HG03045 (cell line): ENCODE measurements around the gene BSND.

ENCODE experiments used
- ATAC-seq: cut with Tn5 transposase; IDR thresholded peaks from one replicate; pipeline ENCODE4 v1.9.1; 2021; ENCODE audit warnings: mild to moderate bottlenecking, moderate library complexity; ENCODE audit not compliant: unreplicated experiment

BSND gene

DNA sequence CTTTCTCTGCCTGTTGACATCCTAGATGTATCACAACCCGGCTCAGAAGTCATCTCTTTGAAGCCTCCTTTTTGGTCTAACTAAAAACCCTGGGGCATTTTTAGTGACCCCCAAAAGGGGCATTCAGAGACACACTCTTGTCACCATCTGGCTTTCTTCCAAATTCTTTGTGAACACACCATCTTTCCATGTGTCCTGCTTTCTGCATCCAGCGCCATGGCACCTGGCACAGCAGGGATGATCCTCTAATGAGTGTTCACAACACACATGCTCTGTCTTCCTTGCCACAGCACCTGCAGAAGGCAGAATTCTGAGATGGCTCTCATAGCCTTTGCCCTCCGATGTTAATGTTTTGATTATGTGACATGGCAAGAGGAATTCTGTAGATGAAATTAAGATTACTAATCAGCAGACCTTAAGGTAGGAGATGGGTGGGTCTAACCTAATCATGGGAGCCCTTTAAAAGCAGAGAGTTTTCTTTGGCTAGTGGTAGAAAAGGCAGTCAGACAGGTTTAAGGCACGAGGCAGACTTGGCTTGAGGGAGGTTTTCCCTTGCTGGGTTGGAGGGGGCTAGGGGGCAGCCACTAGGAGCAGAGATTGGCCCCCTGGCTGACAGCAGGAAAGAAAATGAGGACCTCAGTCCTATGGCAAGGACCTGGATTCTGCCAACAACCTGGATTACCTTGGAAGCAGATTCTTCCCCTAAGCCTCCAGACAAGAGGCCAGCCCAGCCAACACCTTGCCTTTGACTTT lies 23.2 kb upstream of the BSND start:
- ATAC-seq = no peak

- ATAC-seq = no peak
These were observed 22.0 kb upstream of the BSND start for GRCh38 chr1:54976747-54977146.

DNA sequence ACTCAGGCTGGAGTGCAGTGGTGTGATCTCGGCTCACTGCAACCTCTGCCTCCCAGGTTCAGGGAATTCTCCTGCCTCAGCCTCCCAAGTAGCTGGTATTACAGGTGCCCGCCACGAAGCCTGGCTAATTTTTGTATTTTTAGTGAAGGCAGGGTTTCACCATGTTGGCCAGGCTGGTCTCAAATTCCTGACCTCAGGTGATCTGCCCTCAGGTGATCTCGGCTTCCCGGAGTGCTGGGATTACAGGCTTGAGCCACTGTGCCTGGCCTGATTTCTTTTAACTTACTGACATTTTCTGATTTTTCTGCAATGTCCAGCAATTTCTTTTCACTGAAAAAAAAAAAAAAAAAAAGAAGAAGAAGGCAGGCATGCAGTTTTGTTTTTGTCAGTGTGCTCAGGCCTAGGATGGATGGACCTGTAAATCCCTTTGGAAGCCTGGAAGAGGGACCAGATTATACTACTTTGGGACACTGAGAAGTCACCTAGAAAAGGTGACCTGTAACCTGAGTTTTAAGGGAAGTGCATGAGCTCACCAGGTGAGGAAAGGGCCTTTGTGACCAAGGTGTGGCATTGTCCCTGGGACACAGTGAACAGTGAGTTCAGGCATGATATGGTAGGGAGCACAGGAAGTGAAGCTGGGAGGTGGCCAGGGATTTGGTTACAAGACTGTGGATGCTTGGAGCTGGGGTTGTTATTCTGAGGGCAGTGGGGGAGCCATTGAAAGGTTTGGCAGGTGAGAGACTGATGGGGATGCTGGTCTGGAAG lies 21.0 kb upstream of the BSND start:
- ATAC-seq = no peak

DNA sequence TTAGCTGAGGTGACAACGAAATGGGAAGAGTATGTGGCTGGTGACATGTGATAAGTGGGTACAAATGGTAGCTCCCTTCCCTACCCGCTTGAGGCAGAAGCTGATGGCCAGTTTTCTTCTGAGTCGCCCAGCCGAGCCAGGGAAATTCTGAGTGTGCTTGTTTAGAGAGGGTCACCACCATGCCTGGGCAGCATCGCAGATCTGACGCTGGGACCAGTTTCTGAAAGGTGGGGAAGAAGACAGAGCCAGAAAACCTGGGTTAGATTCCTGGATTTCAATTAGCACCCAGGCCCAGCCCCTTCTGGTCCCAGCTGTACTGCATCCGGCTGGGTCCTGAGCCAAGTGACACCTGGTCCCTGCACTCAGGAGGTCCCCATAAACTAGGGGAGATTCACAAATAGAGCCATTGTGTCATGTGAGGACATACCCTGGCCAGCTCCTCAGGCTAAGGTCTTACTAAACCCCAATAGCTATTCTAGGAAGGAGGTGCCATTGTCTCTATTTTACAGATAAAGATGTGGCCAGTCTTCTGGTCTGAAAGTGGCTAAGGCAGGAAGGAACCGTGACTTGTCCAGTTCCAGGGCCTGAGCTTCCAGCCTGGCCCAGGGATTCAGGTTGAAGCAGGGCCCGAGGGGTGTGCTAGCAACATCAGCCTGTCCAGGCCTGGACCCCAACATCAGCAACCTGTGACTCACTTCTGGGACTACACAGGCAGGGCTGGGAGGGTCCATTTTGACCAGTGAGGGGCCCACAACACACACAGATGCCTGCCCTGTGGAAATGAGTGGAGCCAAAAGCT lies 20.0 kb upstream of the BSND start:
- no peak for ATAC-seq

DNA sequence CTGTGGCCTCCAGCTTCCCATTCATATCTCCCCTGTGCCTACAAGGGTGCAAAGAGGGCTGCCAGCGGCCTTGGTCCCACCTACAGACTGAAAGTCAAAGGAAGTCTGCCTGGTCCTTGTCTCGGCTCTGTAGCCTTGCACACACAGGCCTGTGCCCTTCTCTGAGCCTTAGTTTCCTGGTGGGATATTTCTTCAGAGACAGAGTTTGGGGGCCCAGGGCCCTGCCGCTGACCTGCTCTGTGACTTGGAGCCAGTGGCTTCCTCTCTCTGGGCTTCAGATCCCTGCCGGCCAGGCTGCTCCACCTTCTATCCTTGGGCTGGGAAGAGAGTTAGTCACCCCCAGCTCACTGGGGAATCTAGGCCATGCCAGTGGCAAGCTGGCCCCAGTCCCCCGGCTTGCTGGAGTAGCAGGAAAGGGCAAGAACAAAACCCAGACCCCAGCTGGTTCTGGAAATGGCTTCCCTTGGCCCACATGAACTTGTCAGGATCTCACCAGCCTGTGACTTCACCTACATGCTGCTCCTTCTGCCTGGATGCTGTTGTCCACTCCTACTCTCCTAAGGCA lies 19.3 kb upstream of the BSND start:
- ATAC-seq = no peak

- no peak for ATAC-seq
These were observed 18.6 kb upstream of the BSND start for GRCh38 chr1:54980046-54980527.

GRCh38 chr1:54980528-54981241 lies 18.0 kb upstream of the BSND start, which contains the start of gene TMEM61:
Gene TMEM61, plus strand, starts transcription at chr1:54980628. Its CDS starts 438 bp downstream, at chr1:54981066.
- no peak for ATAC-seq

DNA sequence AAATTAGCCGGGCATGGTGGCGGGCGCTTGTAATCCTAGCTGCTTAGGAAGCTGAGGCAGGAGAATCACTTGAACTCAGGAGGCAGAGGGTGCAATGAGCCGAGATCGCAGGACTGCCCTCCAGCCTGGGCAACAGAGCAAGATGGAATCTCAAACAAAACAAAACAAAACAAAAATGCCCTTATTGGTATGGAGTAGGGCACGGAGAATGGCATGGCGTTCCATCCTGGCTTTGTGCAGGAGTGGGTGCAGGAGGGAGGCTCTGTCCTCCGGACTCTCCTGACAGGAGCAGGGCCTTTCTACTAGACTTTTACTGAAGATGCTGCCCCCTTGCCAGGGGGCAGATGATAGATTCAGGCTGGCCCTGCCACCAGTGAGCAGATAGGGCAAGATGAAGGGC lies 17.3 kb upstream of the BSND start:
- no peak for ATAC-seq

DNA sequence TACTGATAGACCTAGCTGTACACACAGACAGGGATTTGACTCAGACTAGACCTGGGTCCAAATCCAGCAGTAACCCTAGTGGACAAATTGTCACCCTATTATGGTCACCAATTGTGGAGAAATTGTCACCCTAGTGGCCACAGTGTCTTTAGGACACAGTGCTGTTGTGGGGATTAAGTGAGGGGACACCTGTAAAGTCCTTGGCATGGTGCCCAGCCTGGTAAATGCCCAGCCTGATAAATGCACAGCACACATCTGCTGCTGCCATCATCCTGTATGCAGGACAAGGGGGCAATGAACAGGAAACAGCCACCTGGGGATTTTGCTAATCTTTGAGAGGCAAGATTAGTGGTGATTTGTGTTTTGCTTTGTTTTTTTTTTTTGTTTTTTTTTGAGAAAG lies 16.0 kb upstream of the BSND start:
- ATAC-seq = no peak

GRCh38 chr1:54984131-54984842 lies 14.4 kb upstream of the BSND start:
- ATAC-seq = no peak

DNA sequence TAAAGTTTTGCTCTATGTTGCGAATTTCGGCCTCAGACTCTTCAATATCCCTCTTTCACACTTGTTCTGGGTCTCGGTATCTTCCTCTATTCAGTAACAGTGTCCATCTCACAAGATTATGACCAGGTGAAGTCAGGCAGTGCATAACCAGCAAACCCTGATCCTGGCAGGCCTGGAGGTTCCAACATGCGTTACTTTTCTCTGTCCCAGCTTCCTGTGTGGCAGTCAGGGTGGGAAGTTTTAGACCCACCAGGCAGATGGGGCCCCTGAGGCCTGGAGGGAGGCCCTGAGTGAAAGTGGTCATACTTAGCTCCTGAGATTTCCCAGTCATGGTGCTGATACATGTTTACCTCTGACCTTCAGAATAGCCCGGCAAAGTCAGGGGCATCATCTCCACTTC lies 13.2 kb upstream of the BSND start:
- ATAC-seq = no peak

GRCh38 chr1:54986025-54986424 lies 12.7 kb upstream of the BSND start:
- ATAC-seq = no peak

DNA sequence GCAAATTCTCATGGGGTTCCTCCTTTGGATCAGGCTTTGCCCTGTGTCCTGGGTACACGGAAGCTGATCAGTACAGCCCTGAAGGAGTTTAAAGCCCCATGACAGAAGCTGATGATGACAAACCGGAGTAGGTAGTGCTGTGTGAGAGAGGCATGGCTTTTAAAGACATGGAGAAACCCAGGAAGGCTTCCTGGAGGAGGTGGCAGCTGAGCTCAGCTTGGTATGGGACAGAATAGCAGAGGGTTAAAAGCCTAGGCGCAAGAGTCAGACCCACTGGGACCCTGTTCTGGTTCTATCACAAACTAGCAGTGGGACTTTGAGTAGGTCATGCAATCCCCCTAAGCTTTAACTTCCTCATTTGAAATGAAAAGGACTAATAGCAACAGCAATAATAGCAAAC lies 12.2 kb upstream of the BSND start:
- ATAC-seq = no peak

GRCh38 chr1:54987427-54987826 lies 11.3 kb upstream of the BSND start:
- no peak for ATAC-seq

DNA sequence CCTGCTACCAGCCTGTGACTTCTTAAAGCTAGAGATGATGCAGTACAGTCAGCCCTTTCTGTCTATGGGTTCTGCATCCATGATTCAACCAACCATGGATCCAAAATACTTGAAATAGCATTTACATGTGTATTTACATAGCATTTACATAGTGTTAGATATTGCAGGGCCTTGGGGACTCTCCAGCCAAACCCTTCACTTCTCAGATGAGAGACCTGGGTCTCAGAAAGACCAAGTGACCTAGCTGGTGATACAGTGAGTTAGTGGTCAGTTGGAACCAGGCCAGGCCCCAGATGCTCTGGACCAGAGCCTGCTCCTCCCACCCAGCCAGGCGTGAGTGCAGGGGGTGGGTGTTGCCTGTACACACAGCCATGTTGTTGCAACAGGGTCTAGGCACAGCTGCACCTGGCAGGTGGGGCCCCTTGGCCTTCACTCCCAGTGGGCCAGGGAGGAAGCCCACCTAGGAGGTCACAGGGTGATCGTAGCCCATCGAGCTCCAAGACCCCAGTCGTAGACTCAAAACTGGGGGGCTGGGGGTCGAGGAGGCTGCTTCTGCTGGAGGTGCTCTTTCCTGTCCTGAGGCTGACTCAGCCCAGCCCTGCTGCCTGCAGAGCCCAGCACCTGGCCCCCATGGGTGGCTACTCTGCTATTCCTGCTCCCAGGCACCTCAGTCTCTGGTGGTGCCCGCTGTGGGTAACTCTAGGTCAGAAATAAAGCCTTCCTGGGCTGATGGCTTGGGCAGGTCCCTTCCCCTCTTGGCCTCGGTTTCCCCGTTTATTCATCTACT lies 10.6 kb upstream of the BSND start:
- no peak for ATAC-seq

GRCh38 chr1:54988975-54989374 lies 9.8 kb upstream of the BSND start:
- no peak for ATAC-seq

- ATAC-seq = no peak
These were observed 9.3 kb upstream of the BSND start for GRCh38 chr1:54989473-54989872.

DNA sequence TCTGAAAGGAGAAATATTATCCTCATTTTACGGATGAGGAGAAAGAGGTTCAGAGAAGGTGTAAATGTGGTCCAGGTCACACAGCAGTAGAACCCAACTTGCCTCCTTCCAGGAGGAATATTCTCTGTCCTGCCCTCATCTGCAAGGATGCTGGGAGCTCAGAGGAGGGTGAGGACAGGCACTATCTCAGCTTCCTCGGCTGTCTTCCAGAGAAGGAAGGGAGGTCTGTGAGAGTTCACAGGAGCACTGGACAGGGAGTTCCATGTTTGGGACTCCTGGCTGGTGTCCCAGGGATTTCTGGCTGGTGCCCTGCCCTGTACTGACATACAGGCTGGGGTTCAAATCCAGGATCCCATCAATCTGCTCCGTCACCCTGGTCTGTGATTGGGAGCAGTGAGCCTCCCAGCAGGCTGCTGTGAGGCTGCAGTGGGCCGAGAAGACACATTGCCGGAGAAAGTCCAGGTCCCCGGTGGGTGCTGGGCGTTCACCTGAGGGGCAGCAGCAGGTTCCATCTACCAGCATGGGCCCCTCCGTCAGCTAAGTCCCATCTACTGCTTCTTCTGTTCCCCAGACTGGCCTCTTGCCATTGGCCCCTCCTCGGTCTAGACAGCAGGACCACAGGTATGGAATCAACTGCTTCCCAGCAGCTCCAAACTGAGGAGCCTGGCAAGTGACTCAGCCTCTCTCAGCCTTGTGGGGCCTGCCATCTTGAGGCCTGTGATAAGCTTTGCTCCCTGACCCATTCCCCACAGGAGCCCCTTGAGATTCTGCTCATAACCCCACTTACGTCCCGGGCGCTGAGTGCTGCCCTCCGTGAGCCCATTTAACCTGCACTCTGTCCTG lies 8.5 kb upstream of the BSND start:
- no peak for ATAC-seq
